Cardiac septum (tissue), 1 donor: ENCODE measurements around the gene PRDM4. TPM values are rescaled to one million over a fixed set of nuclear protein-coding genes. Genes with fewer than 3 reads are reported as not detected.
"Not testable (repeated sequence)": the region's sequence is repeated elsewhere in the genome, so short reads cannot be mapped to it uniquely, and the experiment has no call there.

ENCODE experiments used
- DNase-seq: peaks from one replicate; pipeline ENCODE4 v3.0.0-alpha.2; 2020; ENCODE audit warnings: low spot score
- intact Hi-C: fragments of 100-400 bp; cut with DNase I; formaldehyde crosslinking; loops from one replicate; pipeline ENCODE4 v1.14.0; 2022
- total RNA-seq: library from RNA; stranded (reverse); fragmentation: NEBNext Ultra II Directional; extraction: Animal tissue kit (Norgen Biotek cat#: 25700); gene quantifications from one replicate; pipeline ENCODE4 v1.2.1, GENCODE V29; 2021
- donor health status: DM: no; HTN: no; CAD: no.

PRDM4 gene
- total RNA-seq, 1 donor from 2014 or later: 13.2 TPM

DNA sequence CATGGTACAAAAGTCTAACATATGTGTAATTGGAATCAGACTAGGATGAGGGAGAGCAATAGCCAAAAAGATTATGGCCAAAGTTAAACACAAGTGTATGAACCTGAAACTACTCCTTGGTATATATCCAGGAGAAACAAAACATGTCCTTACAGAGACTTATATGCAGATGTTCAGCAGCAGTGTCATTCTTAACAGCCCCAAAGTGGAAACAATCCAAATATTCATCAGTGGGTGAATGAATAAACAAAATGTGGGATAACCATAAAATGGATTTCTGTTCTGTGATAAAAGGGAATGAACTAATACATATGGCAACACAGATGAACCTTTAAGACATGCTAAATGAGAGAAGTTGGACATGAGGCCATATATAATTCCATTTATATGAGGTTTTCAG lies 45.2 kb downstream of the PRDM4 start:
- intact Hi-C loops: no loop called here
- DNase-seq: no peak

DNA sequence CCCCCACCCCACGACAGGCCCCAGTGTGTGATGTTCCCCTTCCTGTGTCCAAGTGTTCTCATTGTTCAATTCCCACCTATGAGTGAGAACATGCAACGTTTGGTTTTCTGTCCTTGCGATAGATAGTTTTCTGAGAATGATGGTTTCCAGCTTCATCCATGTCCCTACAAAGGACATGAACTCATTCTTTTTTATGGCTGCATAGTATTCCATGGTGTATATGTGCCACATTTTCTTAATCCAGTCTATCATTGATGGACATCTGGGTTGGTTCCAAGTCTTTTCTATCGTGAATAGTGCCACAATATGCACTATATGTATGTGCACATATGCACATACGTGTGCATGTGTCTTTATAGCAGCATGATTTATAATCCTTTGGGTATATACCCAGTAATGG lies 55.4 kb downstream of the PRDM4 start:
- DNase-seq, intact Hi-C loops: not testable (repeated sequence)

DNA sequence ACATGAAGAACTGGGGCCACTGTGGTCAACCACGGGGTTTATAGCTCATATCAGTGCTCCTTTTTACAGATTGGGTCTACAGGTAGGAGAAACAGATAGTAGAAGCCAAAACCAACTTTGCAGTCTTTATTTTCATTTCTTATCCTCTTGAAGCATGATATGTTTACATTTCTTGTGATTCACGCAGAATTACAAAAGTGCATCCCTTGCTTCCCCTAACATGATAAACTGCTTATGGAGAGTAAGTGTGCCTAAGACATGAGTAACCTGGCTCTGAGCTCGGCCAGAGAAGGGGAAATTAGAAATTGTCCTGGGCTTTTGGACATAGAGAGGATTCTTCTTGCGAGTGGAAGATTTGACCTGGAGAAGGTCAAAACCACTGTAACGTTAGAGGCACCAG lies 56.9 kb downstream of the PRDM4 start:
- DNase-seq: no peak
- intact Hi-C loops: no loop called here

DNA sequence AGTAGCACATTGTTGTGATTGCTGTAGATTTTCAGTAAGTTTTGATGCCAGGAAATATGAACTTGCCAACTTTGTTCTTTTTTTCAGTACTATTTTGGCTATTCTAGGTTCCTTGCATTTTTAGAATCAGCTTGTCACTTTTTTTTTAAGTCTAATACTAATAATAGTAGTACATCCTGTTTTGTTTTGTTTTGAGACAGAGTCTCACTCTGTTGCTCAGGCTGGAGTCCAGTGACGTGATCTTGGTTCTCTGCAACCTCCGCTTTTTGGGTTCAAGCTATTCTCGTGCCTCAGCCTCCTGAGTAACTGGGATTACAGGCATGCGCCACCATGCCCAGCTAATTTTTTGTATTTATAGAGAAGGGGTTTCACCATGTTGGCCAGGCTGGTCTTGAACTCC lies 58.8 kb downstream of the PRDM4 start:
- no peak for DNase-seq
- intact Hi-C loops: no loop called here

DNA sequence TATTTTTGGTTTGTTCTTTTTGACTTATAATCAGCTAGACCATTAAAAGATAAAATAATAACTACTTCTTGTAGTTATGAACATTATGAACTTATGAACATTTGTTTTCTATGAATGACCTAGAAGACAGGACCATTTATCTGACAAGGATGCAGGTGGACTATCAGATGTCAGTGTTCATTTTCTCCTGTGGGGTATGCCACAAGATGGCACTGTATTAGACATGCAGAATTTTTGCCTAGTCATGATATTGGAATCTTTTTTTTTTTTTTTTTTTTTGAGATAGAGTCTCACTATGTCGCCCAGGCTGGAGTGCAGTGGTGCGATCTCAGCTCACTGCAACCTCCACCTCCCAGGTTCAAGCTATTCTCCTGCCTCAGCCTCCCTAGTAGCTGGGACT lies 65.2 kb downstream of the PRDM4 start:
- intact Hi-C loops, DNase-seq: not testable (repeated sequence)

DNA sequence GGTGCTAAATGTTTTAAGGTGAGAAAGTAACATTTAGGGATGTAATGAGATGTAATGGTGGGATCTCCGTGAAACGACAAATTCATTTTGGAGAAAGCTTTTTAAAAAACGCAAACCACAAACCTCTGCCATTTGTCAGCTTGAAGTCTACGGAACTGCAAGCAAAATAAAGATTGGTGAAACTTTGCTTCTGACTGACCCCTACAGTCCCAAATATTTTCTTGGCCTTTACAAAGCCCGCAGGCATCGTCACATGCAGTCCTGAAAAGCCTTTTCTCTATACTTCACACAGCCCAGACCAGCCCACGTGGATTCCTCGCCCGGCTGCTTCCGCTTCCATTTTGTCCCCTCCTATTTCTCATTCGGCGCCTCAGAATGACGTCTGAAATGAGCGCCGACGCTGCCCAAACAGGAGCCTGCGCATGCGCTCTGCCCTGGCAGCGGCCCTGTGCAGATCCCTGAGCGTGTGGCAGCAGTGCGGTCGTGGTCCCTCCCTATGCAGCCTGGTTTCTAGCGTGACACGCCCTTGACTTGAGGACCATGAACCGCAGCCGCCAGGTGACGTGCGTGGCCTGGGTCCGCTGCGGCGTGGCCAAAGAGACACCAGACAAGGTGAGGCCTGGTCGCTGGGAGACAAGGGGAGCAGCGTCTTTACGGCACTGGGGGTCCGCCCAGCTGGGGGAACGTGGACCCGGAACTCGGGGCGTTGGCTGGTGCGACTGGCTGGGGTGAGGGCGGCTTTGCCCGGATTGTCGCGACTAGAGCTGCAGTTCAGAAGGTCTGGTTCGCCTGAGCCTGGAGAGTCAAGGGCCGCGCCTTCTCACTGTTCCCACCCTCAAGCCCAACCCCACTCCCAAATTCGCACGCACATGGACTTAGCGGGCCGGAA lies 75.3 kb downstream of the PRDM4 start, which contains the start of gene PWP1:
Gene PWP1, plus strand, starts transcription at position 440 of the 889 bp plus-strand sequence. Its CDS starts 101 bp downstream, at position 541.
- peak; percentile 97 for DNase-seq
- intact Hi-C loops: loop anchor here (5.0 to 10.0 kb wide), 2 partner anchors 77 to 829 kb away; partner anchors contain the start of genes FICD and PRDM4

- intact Hi-C loops: loop anchor here (5.0 to 10.0 kb wide), 2 partner anchors 77 to 830 kb away; partner anchors contain the start of genes FICD and PRDM4
These were observed 76.0 kb downstream of the PRDM4 start for GRCh38 chr12:107684990-107685359.

DNA sequence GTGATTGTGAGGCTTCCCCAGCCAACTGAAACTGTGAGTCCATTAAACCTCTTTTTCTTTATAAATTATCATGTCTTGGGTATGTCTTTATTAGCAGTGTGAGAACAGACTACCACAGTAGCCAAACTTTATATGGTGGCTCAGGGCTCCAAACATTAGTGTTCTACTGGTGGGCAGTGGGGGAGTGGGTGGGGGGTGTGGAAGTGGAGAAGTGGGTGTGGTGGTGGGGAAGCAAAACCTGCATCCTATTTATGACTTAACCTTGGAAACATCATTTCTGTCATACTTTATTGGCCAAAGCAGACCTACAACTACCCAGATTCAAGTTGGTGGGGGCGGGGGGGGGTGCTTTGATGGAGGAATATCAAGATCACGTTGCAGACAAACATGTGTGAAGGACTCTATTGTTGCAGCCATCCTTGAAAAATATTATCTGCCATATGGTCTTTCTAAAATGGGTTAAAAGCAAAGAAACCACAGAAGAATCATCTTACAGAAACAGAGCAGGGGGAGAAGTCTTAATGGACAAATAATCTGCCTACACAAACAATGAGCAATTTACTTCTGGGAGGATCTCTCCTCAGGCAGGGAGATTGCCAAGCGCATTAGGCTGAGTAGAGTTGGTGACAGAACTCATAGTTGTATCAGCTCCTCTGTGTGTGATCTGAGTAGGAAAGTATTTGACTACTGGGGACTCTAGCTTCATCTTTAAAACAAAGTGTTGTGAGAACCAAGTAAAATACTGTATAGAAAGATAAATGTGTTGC lies 76.7 kb downstream of the PRDM4 start:
- no peak for DNase-seq
- intact Hi-C loops: loop anchor here (10.0 kb wide), 1 partner anchor 831 kb away; the partner anchor contains the start of gene FICD

More at GRCh38 chr12:107684990-107685359, 76.0 kb downstream of the PRDM4 start:
- no peak for DNase-seq

Other genes with a start within 250 kb of the PRDM4 start
- 13.5 TPM for gene PWP1, start 75.3 kb downstream of the PRDM4 start, total RNA-seq
- gene ASCL4, start 13.6 kb upstream of the PRDM4 start, total RNA-seq: not detected